H9 (cell line): ENCODE results near the gene PPFIA2. TPM values are rescaled to one million over a fixed set of nuclear protein-coding genes. Genes with fewer than 3 reads are reported as not detected.

Source experiments
- DNase-seq: peaks from one replicate; pipeline ENCODE4 v3.0.0-alpha.2; 2017
- H2AFZ ChIP-seq: one replicate; pipeline ENCODE4 v1.6.1; 2013; ENCODE audit warnings: mild to moderate bottlenecking, low read length, control low read depth, moderate library complexity
- H2AK5ac ChIP-seq: 2 replicates; pipeline ENCODE4 v1.6.1; 2013; ENCODE audit warnings: low read length, control low read depth, mixed read lengths; ENCODE audit not compliant: insufficient read length
- H2BK120ac ChIP-seq: one replicate; pipeline ENCODE4 v1.6.1; 2013; ENCODE audit warnings: low read depth, mild to moderate bottlenecking, low read length, control low read depth, inconsistent platforms; ENCODE audit not compliant: poor library complexity, severe bottlenecking
- H2BK12ac ChIP-seq: 2 replicates; pipeline ENCODE4 v1.6.1; 2013; ENCODE audit warnings: low read length, control low read depth, mixed read lengths, low read depth; ENCODE audit not compliant: insufficient read length
- H2BK15ac ChIP-seq: 2 replicates; pipeline ENCODE4 v1.6.1; 2013; ENCODE audit warnings: low read depth, low read length, control low read depth
- H2BK20ac ChIP-seq: one replicate; pipeline ENCODE4 v1.6.1; 2013; ENCODE audit warnings: low read depth, mild to moderate bottlenecking, low read length, control low read depth, inconsistent platforms; ENCODE audit not compliant: poor library complexity, severe bottlenecking
- H2BK5ac ChIP-seq: 2 replicates; pipeline ENCODE4 v1.6.1; 2013; ENCODE audit warnings: low read length, control low read depth, mixed read lengths; ENCODE audit not compliant: insufficient read length
- H3K14ac ChIP-seq: 2 replicates; pipeline ENCODE4 v1.6.1; 2013; ENCODE audit warnings: low read length, control low read depth; ENCODE audit not compliant: insufficient read depth
- H3K18ac ChIP-seq: 2 replicates; pipeline ENCODE4 v1.6.1; 2013; ENCODE audit warnings: low read depth, mild to moderate bottlenecking, mixed read lengths, low read length, control low read depth; ENCODE audit not compliant: insufficient read length
- H3K23ac ChIP-seq: 2 replicates; pipeline ENCODE4 v1.6.1; 2013; ENCODE audit warnings: low read length, control low read depth, mixed read lengths, low read depth; ENCODE audit not compliant: insufficient read length
- H3K23me2 ChIP-seq: 2 replicates; pipeline ENCODE4 v1.6.1; 2013; ENCODE audit warnings: low read depth, mild to moderate bottlenecking, mixed read lengths, low read length, control low read depth; ENCODE audit not compliant: insufficient read length, poor library complexity, severe bottlenecking
- H3K27ac ChIP-seq: 2 replicates; pipeline ENCODE4 v1.5.1; 2013; ENCODE audit warnings: low read length, control low read depth, mixed read lengths, low read depth; ENCODE audit not compliant: insufficient read length
- H3K27me3 ChIP-seq: 2 replicates; pipeline ENCODE4 v1.6.1; 2013; ENCODE audit warnings: low read length, control low read depth, inconsistent platforms; ENCODE audit not compliant: insufficient read depth
- H3K4ac ChIP-seq: 2 replicates; pipeline ENCODE4 v1.6.1; 2013; ENCODE audit warnings: low read depth, mild to moderate bottlenecking, control low read depth, inconsistent platforms, low read length, moderate library complexity
- H3K4me1 ChIP-seq: 2 replicates; pipeline ENCODE4 v1.6.1; 2013; ENCODE audit warnings: low read length, control low read depth, inconsistent platforms; ENCODE audit not compliant: insufficient read depth
- H3K4me2 ChIP-seq: 2 replicates; pipeline ENCODE4 v1.6.1; 2013; ENCODE audit warnings: low read length, control low read depth, mixed read lengths; ENCODE audit not compliant: insufficient read length, insufficient read depth
- H3K56ac ChIP-seq: 2 replicates; pipeline ENCODE4 v1.6.1; 2013; ENCODE audit warnings: low read depth, mild to moderate bottlenecking, mixed read lengths, low read length, control low read depth; ENCODE audit not compliant: insufficient read length
- H3K79me1 ChIP-seq: 2 replicates; pipeline ENCODE4 v1.6.1; 2013; ENCODE audit warnings: low read depth, mild to moderate bottlenecking, moderate library complexity, low read length, control low read depth, inconsistent platforms; ENCODE audit not compliant: insufficient read depth, poor library complexity, severe bottlenecking
- H3K79me2 ChIP-seq: 2 replicates; pipeline ENCODE4 v1.6.1; 2013; ENCODE audit warnings: low read length, control low read depth, inconsistent platforms; ENCODE audit not compliant: insufficient read depth
- H3K9ac ChIP-seq: 2 replicates; pipeline ENCODE4 v1.6.1; 2013; ENCODE audit warnings: low read length, control low read depth, mixed read lengths; ENCODE audit not compliant: insufficient read length; ENCODE audit errors: extremely low read depth
- H3K9me3 ChIP-seq: one replicate; pipeline ENCODE4 v1.6.1; 2013; ENCODE audit warnings: low read depth, low read length, inconsistent platforms; ENCODE audit not compliant: control insufficient read depth
- H3T11ph ChIP-seq: one replicate; pipeline ENCODE4 v1.6.1; 2013; ENCODE audit warnings: mild to moderate bottlenecking, low read length, control low read depth, inconsistent platforms
- H4K20me1 ChIP-seq: one replicate; pipeline ENCODE4 v1.6.1; 2013; ENCODE audit not compliant: control insufficient read depth, insufficient read length, insufficient read depth
- H4K5ac ChIP-seq: 2 replicates; pipeline ENCODE4 v1.6.1; 2013; ENCODE audit warnings: low read depth, mild to moderate bottlenecking, mixed read lengths, low read length, control low read depth; ENCODE audit not compliant: insufficient read length
- H4K8ac ChIP-seq: replicated peaks from 2 replicates; pipeline ENCODE4 v1.6.1; 2013; ENCODE audit warnings: low read length, control low read depth, mixed read lengths, low read depth; ENCODE audit not compliant: insufficient read length
- H4K91ac ChIP-seq: 2 replicates; pipeline ENCODE4 v1.6.1; 2013; ENCODE audit warnings: low read depth, mild to moderate bottlenecking, moderate library complexity, mixed read lengths, low read length, control low read depth; ENCODE audit not compliant: insufficient read length
- H3K27ac Mint-ChIP-seq, 3 experiments: 2 replicates in 2 of 3; 3 replicates in 1 of 3; pipeline ENCODE4 v1.8.0; 2020 to 2021; ENCODE audit warnings: mixed read lengths in 3 of 3, mild to moderate bottlenecking in 1 of 3, moderate library complexity in 1 of 3
- H3K27me3 Mint-ChIP-seq: 2 replicates; pipeline ENCODE4 v1.8.0; 2021; ENCODE audit warnings: low read depth, mild to moderate bottlenecking, moderate library complexity, mixed read lengths
- H3K36me3 Mint-ChIP-seq, 3 experiments: 2 replicates in 2 of 3; 3 replicates in 1 of 3; pipeline ENCODE4 v1.8.0; 2020 to 2021; ENCODE audit warnings: low read depth in 3 of 3, mixed read lengths in 3 of 3; ENCODE audit not compliant: insufficient read depth in 1 of 3
- H3K4me1 Mint-ChIP-seq, 2 experiments: 2 replicates each; pipeline ENCODE4 v1.8.0; 2020; ENCODE audit warnings: mixed read lengths in 2 of 2
- H3K4me3 Mint-ChIP-seq, 2 experiments: 2 replicates in 1 of 2; 3 replicates in 1 of 2; pipeline ENCODE4 v1.8.0; 2020 to 2021; ENCODE audit warnings: mild to moderate bottlenecking in 2 of 2, mixed read lengths in 2 of 2, moderate library complexity in 1 of 2
- H3K9me3 Mint-ChIP-seq, 2 experiments: 2 replicates in 1 of 2; 3 replicates in 1 of 2; pipeline ENCODE4 v1.8.0; 2020; ENCODE audit warnings: mild to moderate bottlenecking in 2 of 2, mixed read lengths in 2 of 2, moderate library complexity in 1 of 2
- WGBS: extraction: QIAGEN DNeasy Blood & Tissue Kit; methylation state at CpG from one replicate; pipeline ENCODE4 v1.1.7; 2013; ENCODE audit warnings: missing lambda C conversion rate, low lambda C conversion rate, mixed read lengths; ENCODE audit not compliant: insufficient read length; ENCODE audit errors: extremely low coverage; 5-methylcytosine and 5-hydroxymethylcytosine counted together
- total RNA-seq: library from RNA; stranded (reverse); gene quantifications from 2 replicates; pipeline ENCODE4 v1.2.1, GENCODE V29; 2021
- TF ChIP-seq, protein P1 (sequence below): fragments of 200-600 bp; sonication (generic); conservative IDR thresholded peaks from 3 replicates; pipeline ENCODE4 v1.8.0; 2021; ENCODE audit warnings: antibody characterized with exemption, mild to moderate bottlenecking

PPFIA2 gene
- total RNA-seq, 1 experiment from 2014 or later, result 1.3 TPM

DNA sequence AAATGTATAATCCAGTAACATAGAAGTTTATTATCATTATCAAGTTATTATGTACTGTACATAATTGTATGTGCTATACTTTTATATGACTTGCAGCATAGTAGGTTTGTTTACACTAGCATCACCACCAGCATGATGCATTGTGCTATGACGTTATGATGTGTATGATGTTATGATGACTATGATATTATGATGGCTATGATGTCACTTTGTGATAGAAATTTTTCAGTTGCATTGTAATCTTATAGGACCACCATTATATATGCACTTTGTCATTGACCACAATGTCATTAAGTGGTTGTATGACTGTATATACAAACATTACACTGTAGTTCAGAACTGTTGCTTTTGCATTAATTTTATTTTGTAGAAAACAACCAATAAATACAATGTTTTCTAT is 173.4 kb downstream of the PPFIA2 start:
- Histone ChIP-seq H3K27me3 (no peaks in the 10 kb centered on the region), H3K27ac (no peak overlapping the region), H2AK5ac (no peak overlapping the region), H2AFZ (no peak overlapping the region), H3K18ac (no peak overlapping the region), H4K20me1 (no peaks in the 10 kb centered on the region), H3K23ac (no peak overlapping the region), H2BK12ac (no peak overlapping the region), H4K5ac (no peak overlapping the region), H2BK5ac (no peak overlapping the region), H4K8ac (no peak overlapping the region), H3K14ac (no peak overlapping the region), H3K4me2 (no peak overlapping the region), H3K79me2 (no peaks in the 10 kb centered on the region), H3K23me2 (no peaks in the 10 kb centered on the region), H3K79me1 (no peaks in the 10 kb centered on the region), H4K91ac (no peak overlapping the region), H3K9me3 (no peaks in the 10 kb centered on the region), H3K4me1 (no peaks in the 10 kb centered on the region), H3K9ac (no peak overlapping the region), H3K4ac (no peak overlapping the region), H2BK20ac (no peak overlapping the region), H2BK15ac (no peak overlapping the region), H2BK120ac (no peak overlapping the region), H3T11ph (no peak overlapping the region), H3K56ac (no peak overlapping the region)
- no peak overlapping the region for H3K4me3 Mint-ChIP-seq
- H3K36me3 Mint-ChIP-seq, result peaks cover 4 to 5% (median 4%) of the 10 kb centered on the region in 3 experiments; a peak in 5 of 7 replicates
- TF ChIP-seq, protein P1, sequence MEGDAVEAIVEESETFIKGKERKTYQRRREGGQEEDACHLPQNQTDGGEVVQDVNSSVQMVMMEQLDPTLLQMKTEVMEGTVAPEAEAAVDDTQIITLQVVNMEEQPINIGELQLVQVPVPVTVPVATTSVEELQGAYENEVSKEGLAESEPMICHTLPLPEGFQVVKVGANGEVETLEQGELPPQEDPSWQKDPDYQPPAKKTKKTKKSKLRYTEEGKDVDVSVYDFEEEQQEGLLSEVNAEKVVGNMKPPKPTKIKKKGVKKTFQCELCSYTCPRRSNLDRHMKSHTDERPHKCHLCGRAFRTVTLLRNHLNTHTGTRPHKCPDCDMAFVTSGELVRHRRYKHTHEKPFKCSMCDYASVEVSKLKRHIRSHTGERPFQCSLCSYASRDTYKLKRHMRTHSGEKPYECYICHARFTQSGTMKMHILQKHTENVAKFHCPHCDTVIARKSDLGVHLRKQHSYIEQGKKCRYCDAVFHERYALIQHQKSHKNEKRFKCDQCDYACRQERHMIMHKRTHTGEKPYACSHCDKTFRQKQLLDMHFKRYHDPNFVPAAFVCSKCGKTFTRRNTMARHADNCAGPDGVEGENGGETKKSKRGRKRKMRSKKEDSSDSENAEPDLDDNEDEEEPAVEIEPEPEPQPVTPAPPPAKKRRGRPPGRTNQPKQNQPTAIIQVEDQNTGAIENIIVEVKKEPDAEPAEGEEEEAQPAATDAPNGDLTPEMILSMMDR, result no peak
- peaks cover 4 to 7% of the 10 kb centered on the region in 2 experiments for H3K9me3 Mint-ChIP-seq
- DNase-seq, result no peak
- no CpG with 5 or more reads among the region's 1 CpG for WGBS
- no peak overlapping the region for H3K27ac Mint-ChIP-seq
- H3K27me3 Mint-ChIP-seq, result no peaks in the 10 kb centered on the region
- H3K4me1 Mint-ChIP-seq, result no peaks in the 10 kb centered on the region
